ENCODE measurements around the gene ACOT11. TPM values are rescaled to one million over a fixed set of nuclear protein-coding genes. Genes with fewer than 3 reads are reported as not detected.
A peak's percentile ranks its signal among the peaks of the same experiment; 100 is the strongest.

ACOT11 gene
- total RNA-seq, 4 donors from 2014 or later = 41.3 to 200 (median 119) TPM

GRCh38 chr1:54652168-54652567, 104.1 kb downstream of the ACOT11 start:
- Histone ChIP-seq H3K4me3 (no peak overlapping the region), H3K27ac (peak overlapping the region in 2 of 4 donors; percentile 23 to 48), H3K27me3 (no peaks in the 10 kb centered on the region), H3K4me1 (peaks cover 0 to 33% (median 0%) of the 10 kb centered on the region in 4 donors), H3K9me3 (no peaks in the 10 kb centered on the region), H3K36me3 (no peaks in the 10 kb centered on the region)
- TF ChIP-seq CTCF (IDR thresholded peaks at IDR 0.05) (no peak), POLR2A (IDR thresholded peaks at IDR 0.05) (no peak)
- DNase-seq = no peak

- no peaks in the 10 kb centered on the region for H3K9me3 ChIP-seq
- TF ChIP-seq CTCF (IDR thresholded peaks at IDR 0.05) (no peak), POLR2A (IDR thresholded peaks at IDR 0.05) (no peak)
- H3K27ac ChIP-seq = no peak overlapping the region
- H3K4me1 ChIP-seq = peaks cover 0 to 33% (median 0%) of the 10 kb centered on the region in 4 donors
- H3K36me3 ChIP-seq = no peaks in the 10 kb centered on the region
- H3K27me3 ChIP-seq = no peaks in the 10 kb centered on the region
- no peak overlapping the region for H3K4me3 ChIP-seq
- DNase-seq = no peak
These were observed 105.0 kb downstream of the ACOT11 start for GRCh38 chr1:54653036-54653435.

- TF ChIP-seq POLR2A (IDR thresholded peaks at IDR 0.05) (no peak), CTCF (IDR thresholded peaks at IDR 0.05) (no peak)
- H3K4me3 ChIP-seq = no peak overlapping the region
- H3K27me3 ChIP-seq = no peaks in the 10 kb centered on the region
- no peaks in the 10 kb centered on the region for H3K36me3 ChIP-seq
- H3K9me3 ChIP-seq = no peaks in the 10 kb centered on the region
- H3K4me1 ChIP-seq = no peaks in the 10 kb centered on the region
- H3K27ac ChIP-seq = no peak overlapping the region
- no peak for DNase-seq
These were observed 110.3 kb downstream of the ACOT11 start for GRCh38 chr1:54658164-54658913.

Small RNA genes within 50 kb of the gene (small RNA-seq; reads per million reads assigned to genes)
- gene AC099796.2 = 0 reads per million in 2 donors

Other genes starting within 250 kb of the ACOT11 start
- 10 to 100 TPM; 19.0 to 35.2 (median 33.4) TPM for gene SSBP3, start 141.8 kb upstream of the ACOT11 start, total RNA-seq
- gene FAM151A, start 75.3 kb downstream of the ACOT11 start, total RNA-seq = 1,000 to 10,000 TPM in 1 of 4 donors, 100 to 1,000 TPM in 1, 10 to 100 TPM in 2; 15.7 to 1,128 (median 174) TPM
- gene MROH7, start 93.6 kb downstream of the ACOT11 start, total RNA-seq = 10 to 100 TPM; 22.3 to 64.2 (median 35.5) TPM
- 10 to 100 TPM; 15.7 to 39.6 (median 30.3) TPM for gene TTC4, start 167.6 kb downstream of the ACOT11 start, total RNA-seq
- 10 to 100 TPM in 1 of 4 donors, 1 to 10 TPM in 3; 1.7 to 10.0 (median 5.8) TPM for gene PARS2, start 216.3 kb downstream of the ACOT11 start, total RNA-seq